ENCODE measurements around the gene LLGL1.

Gene LLGL1

DNA sequence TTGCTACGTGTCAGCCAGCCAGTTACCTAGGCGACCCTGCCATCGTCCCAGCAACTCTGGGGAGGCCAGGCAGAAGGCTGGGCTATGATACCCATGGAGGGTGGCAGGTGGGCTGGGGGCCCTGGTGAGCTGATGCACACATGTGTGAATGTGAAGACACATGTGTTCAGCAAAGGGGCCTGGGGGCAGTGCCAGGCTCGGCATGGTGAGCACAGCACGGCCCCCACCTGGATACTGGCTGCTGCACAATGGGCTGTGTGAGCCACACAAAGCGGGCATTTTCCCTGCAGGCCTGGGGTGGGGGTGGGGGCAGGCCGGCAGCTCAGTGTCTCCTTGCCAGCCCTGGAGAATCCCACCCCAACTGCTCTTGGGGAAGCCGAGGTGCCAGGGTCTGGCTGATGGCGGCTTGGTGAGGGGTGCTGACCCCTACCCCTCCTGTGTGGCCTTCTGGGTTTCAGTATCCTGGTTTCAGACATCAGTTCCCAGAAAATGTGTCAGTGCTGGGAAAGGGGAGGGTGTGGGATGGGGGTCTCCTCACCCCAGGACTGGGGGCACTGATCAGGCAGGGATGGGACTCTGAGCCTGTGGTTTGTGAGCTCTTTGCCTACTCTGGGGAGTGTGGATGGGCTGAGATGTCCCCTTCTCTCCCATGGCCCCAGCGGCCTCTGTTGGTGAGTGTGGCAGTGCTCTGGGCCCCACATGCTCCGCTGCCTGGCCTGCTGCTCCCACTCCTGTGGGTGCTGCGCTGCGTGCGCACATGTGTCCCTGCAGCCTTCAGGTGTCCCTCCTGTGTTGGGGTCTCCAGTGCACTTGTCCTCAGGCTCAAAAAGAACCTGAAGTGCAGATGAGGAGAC, 5.1 kb downstream of the LLGL1 start:
- no peak for DNase-seq

DNA sequence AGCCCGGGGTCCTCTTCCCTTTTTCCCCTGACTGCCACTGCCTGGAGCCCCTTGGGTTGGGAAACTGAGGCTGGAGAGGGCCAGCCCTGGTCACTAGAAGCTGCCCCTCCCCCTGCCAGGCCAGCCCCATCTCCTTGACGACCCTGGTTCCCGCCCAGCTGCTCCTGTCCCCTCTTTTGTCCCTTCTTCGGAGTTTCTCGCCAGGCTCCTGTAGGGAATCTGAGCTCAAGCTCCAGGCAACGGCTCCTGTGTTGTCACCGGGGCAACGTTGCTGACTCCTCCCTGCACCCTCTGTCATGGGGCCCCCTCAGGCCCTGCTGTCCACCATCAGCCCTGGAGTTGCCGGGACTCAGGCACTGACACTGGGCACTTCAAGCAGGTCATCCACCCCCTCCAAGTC, 5.7 kb downstream of the LLGL1 start:
- DNase-seq = no peak

DNA sequence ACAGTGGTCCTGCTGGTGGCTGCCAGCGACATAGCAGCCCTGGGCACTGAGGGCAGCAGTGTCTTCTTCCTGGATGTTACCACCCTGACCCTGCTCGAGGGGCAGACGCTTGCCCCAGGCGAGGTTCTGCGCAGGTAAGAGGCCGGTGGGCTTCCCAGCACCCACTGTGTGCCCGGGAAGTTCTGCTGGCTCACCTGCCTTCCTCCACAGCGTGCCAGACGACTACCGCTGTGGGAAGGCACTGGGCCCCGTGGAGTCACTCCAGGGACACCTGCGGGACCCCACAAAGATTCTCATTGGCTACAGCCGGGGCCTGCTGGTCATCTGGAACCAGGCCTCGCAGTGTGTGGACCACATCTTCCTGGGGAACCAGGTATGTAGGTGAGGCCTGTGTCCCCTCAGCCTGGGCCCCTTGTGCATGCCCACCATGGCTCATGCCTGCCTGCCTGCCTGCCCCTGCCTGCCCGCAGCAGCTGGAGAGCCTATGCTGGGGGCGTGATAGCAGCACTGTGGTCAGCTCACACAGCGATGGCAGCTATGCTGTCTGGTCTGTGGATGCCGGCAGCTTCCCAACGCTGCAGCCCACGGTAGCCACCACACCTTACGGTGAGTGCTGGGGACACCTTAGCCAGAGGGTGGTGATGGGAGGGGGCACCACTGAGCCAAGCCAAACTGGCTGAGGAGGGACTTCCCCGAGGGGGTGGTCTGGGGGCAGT, 8.5 kb downstream of the LLGL1 start:
- no peak for DNase-seq

DNA sequence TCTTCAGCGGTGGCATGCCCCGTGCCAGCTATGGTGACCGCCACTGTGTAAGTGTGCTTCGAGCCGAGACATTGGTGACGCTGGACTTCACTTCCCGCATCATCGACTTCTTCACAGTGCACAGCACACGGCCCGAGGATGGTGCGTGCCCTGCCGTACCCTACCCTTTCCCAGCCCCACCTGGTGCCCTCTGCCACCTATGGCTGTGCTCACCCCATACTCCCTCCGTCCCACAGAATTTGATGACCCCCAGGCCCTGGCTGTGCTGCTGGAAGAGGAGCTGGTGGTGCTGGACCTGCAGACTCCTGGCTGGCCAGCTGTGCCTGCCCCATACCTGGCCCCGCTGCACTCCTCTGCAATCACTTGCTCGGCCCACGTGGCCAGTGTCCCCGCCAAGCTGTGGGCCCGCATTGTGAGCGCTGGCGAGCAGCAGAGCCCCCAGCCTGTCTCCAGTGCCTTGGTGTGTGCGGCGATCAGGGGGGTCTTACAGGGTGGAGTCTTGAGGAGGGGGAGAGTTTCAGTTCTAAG, 9.5 kb downstream of the LLGL1 start:
- no peak for DNase-seq

DNA sequence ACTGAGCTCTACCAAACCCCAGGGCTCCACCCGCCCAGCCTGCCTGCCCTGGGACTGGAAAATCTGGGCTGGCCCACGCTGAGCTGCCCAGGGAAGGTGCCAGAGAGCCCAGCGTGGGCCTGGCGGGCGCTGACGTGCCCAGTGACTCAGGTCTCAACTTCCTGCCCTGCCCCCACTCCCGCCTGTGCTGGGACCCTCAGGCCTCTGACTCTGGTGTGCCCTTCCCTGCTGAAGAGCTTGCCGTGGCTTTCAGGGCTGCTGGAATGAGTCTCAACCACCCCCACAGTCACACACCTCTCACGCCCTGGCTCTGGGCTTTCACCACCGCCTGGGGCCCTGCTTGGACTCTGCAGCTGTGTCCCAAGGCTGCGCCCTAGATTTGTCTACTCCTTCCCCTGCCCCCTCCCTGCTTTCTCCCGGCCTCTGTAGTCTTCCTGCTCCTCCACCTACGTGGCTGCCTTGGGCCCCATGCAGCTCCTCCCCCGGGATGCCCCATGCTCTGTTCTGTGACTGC, 10.4 kb downstream of the LLGL1 start:
- DNase-seq = peak; percentile 16

DNA sequence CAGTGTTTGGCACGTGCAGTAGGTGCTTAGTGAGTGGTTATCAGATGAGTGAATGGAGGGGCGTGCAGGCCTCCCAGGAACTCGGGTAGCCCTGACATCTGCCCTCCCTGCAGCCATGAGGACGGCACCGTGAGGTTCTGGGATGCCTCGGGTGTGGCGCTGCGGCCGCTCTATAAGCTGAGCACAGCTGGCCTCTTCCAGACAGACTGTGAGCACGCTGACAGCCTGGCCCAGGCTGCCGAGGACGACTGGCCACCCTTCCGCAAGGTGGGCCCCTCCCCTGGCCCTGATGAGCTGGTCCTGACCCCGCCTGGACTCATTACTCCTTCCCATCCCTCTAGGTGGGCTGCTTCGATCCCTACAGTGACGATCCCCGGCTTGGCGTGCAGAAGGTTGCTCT, 11.1 kb downstream of the LLGL1 start:
- no peak for DNase-seq

DNA sequence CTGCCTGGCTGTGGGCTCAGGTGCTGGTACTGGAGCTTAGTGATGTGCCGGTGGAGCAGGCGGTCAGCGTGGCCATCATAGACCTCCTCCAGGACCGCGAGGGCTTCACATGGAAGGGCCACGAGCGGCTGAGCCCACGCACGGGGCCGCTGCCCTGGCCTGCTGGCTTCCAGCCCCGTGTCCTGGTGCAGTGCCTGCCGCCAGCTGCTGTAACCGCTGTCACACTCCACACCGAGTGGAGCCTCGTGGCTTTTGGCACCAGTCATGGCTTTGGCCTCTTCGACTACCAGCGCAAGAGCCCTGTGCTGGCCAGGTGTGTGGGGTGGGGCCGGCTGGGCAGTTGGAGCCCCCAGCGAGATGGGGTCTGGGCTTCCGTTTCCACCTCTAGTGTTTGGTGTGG, 12.0 kb downstream of the LLGL1 start:
- DNase-seq = no peak

DNA sequence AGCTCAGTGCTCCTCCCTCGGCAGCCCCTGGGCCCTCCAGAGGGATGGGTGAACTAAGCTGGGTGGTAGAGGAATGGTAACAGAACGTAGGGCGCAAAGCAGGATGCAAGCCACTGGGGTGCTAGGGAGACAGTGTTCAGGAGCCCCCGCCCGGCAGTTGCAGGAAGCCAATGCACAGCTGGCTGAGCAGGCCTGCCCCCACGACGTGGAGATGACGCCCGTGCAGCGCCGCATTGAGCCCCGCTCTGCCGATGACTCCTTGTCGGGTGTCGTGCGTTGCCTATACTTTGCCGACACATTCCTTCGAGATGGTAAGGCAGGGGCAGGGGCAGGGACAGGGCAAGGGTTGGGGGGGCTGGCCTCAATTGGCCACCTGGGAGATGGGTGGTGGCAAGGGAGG, 12.9 kb downstream of the LLGL1 start:
- DNase-seq = no peak

DNA sequence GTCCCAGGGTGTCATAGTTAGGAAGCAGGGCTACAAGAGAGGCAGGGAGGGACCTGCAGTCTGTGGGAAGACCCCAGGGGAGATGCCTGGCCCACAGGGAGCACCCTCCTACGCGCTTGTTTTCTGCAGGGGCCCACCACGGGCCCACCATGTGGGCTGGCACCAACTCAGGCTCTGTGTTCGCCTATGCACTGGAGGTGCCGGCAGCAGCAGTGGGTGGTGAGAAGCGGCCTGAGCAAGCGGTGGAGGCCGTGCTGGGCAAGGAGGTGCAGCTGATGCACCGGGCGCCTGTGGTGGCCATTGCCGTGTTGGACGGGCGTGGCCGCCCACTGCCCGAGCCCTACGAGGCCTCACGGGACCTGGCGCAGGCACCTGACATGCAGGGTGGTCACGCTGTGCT, 15.0 kb downstream of the LLGL1 start:
- no peak for DNase-seq

DNA sequence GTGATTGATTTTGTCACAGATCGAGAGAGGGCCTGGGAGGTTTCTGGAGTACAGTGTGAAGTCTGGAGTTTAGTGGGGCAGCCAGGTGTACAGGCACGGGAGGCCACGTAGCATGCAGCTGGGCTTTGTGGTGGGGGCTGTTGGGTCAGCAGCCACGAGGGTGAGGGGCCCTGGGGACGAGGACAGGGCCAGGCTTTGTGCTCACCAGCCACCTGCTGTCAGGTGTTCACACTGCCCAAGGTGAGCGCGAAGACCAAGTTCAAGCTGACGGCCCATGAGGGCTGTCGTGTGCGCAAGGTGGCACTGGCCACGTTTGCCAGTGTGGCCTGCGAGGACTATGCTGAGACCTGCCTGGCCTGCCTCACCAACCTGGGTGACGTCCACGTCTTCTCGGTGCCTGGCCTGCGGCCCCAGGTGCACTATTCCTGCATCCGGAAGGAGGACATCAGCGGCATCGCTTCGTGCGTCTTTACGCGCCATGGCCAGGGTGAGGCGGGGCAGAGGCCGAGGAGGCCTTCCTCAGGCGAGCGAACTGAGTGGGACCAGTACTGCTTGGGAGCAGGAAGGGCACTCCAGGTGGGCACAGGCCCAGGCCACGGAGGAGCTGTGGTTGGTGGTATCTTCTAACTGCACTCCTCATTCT, 15.9 kb downstream of the LLGL1 start:
- DNase-seq = no peak

DNA sequence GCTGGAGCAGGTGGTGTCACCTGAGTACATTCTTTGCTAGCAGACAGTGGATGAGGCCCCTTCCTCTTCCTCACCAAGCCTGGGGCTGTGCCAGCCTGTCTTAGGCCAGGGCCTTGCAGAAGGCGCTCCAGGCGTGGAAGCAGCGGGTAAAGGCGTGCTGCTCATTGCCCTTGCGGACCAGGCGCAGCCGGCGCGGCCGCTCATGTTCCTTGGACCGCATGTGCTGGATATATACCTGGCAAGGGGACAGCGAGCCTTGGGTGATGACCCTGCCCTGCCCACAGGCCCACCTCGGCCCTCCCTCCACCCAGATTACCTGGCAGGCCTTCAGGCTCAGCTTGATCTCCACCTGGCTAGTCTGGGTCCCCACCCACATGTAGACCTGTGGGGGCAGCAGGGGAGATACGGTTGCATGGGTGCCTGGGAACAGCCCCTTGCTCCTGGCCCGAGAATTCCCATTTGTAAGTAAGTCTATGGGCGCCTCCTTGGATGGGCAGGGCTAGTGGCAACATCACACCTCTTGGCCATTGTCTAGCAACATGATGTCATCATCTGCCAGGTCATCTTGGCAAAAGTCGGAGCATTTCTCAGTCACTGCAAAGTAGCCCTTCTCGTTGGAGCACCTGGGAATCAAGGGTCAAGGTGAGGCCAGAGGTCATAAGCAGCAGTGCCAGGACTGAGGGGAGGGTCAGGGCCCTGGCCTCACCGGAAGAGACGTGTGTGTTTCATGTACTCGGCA, 19.8 kb downstream of the LLGL1 start:
- DNase-seq = no peak

DNA sequence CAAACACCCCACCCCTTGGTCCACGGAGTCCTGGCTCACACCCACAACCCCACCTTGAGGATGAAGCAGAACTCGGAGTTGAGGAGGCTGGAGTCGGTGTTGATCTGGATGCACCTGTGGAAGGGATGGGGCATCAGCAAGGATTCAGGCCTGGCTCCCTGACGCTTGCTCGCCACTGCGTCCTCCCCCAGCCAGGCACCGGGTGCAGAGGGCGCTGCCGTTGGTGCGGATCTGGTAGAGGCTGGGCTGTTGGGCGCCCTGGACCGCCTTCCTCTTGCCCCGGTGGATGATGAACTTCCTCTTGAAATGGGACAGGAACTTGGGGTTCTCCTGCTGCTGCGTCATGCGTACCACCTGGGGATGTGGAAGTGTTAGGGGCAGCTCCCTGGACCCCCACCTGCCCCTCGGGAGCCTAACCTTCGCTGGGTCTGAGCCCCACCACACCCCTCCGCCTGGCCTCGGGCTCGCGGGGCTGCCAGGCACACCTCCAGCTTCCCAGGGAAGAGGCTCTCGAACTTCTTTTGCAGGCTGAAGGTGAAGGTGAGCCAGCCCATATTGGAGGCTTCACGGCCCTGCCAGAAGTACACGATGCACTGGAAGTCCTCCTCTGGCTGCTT, 20.8 kb downstream of the LLGL1 start:
- no peak for DNase-seq

DNA sequence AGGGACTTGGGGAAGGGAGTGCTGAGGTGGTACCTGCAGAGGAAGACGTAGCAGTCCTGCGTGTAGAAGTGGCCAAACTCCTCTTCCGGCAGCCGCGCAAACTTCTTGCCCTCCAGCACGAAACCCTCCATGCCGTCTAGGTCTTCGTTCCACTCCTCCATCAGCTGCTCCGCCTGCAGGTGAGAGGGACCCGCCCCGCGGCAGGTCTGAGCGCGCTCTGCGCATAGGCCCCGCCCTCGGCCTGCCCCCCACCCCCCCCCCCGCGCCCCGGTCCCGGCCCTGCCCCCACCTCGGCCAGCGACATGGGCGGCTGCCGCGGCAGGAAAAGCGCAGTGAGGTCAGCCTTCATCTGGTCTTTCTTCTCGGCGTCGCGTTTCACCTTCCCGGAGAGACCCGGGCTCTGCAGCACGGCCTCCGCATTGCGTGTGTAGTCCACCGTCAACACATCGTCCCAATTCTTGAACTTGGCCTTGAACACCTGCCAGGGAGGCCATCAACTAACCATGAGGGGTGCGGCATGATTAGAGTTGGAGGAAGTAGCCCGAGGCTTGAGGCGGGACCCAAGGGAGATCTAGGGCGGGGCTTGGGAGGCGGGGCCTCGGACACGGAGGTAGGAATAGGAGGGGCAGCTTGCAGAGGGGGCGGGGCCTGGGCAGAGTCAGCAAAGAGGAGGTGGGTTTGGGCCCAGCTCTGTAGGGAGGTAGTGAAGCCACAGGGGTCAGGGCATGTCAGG, 21.6 kb downstream of the LLGL1 start:
- no peak for DNase-seq

DNA sequence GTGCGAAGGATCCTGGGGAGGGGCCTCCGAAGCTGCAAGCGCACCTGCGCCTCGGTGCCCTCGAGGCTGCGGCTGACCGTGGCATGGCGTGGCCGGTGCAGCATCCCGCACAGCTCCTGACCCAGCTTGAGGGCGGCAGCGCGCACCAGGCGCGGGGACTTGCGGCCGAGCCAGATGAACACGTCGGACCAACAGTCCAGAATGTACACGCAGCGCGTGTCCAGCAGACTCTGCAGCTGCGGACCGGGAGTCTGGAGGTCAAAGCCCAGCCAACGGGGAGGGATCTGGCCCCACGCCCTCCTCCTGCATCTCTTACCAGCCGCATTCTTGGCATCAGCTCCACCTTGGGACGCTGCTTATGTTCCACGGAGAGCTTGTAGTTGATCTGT, 22.2 kb downstream of the LLGL1 start:
- no peak for DNase-seq

DNA sequence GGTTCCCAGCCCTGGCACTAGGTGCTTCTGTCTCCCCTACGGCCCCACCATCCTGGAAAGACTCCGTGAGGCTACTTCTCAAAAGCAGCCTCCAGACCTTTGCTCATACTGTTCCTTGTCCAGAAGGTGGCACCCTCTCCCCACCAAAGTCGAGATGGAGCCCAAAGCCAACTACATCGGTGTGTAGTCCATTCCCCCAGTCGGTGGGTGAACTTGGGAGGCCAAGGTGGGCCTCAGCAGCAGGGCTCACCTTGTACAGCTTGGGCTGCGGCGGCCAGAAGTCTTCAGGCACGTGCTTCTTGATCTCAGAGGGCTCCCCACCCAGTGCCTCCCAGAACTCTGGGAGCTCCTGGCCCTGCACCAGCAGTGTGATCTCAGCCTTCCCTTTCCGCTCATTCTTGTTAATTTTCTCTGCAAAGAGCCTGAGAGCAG, 22.9 kb downstream of the LLGL1 start:
- DNase-seq = peak; percentile 49

DNA sequence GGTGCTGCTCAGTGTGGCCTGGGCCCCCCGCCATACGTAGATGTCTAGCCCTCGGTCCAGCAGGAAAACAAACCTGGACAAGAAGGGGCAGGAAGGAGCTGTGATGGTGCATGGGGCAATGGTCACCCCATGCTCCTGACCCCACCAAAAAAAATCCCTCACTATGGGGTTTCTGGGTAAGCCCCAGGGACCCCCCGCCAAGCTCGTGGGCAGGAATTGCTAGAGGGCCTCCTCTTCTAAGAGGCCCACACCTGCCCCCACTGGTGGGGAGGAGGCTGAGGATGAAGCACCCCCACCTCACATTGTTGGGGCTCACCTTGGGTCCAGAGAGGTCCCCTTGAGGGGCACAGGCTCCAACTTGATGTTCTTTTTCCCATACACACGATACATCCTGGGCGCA, 23.4 kb downstream of the LLGL1 start:
- DNase-seq = no peak

DNA sequence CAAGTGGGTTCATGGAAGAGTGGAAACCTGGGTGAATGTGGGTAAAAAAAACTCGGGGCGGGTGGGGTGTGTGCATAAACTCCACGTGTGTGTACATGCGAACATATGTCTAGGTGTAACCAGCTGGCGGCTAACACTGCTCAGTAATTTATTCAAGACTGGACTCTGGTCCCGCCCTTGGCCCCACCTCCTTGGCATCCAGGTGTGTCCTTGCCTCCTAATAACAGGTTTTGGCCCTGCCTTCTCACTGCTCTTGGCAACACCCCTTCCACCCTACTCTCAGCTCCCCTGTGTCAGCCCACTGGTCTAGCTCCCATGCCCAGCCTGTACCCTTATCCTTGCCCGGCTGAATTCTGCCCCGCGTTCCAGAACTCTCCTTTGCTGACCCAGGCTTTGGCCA, 24.8 kb downstream of the LLGL1 start:
- DNase-seq = no peak

DNA sequence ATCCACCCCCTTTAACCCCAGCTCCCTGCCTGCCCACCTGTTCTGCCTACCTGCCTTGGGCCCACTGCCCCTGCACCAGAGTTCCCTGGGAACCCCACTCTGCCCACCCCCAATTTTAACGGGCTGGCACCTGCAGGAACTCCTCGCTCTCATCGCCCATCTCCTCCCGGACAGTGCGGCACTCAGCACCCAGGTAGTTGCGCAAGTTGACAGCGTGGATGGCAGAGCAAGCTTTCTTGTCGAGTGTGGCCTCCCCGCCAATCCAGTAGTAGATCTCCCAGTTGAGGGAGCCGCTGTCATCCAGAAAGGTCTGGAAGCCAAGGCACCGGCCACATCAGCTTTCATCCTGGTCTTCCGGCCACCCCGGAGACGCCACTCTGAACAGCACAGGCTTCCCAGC, 25.3 kb downstream of the LLGL1 start:
- DNase-seq = no peak

DNA sequence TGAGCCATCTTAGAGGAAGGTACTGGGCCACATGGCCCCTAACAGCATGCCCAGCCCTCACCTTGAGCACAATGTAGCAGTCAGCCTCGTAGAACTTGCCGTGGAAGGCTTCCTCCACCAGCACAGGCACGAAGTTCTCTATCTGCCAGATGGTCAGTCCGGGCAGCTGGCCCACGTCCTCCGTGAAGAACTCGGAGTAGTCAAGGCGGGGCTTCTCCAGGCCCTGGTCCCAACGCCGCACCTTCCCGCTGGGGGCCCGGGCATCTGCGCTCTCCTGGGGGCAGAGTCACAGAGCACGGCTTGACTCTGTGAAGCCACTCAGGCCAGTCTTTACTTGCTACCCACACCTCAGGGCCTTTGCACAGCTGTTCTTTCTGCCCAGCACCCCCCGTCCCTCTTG, 25.8 kb downstream of the LLGL1 start:
- no peak for DNase-seq

DNA sequence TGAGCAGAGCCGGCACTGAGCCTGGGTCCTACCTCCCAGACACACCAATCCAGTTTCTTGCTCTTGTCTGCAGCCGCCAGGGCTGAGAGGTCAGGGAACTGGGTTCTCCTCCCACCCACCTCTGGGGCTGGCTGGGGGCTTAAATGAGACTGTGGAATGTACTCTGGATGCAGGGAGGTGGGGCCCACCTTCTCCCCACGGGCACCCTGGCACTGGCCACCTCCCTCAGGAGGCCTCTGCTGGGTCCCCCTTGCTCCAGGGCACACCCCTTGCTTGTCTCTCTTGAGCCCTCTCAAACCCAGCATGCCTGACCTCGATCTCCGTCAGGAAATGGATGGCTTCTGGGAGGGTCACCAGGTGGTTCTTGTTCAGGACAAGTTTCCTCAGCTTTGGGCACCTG, 26.7 kb downstream of the LLGL1 start:
- no peak for DNase-seq

DNA sequence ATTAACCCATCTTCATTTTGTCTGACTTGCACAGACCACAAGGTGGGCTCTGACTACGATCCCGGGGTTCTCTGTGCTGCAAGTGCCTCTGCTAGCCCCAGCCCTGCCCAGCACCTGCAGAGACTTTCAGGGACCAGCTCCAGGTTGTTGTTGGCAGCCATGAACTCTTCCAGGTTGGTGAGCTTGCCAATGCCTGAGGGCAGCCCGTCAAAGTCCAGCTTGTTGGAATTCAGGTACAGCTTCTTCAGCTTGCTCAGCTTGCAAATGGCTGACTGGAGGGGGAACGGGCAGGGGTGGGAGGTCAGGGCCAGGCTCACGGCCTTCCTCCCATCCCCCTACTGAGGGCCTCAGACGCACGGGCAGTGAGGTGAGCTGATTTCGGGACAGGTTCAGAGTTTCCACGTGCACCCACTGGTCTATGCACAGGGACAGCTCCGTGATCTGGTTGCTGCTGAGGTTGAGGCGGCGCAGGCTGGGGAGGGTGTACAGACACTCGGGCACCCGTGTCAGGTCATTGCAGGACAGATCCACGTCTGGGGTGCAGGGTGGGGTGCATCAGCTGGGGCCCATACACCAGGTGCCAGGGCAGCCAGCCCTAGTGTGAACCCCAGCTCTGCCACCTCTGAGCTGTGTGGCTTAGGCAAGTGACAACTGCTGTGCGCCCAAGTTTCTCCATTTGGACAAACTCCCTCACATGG, 27.9 kb downstream of the LLGL1 start:
- no peak for DNase-seq
